ENCODE results near the gene LCP2. TPM values are rescaled to one million over a fixed set of nuclear protein-coding genes. Genes with fewer than 3 reads are reported as not detected.

The LCP2 gene
- total and polyA plus RNA-seq, 10 of the 15 experiments (the other 5 are each of a cell fraction or from before 2014, with no cell fraction given): 8.0 to 50.5 (median 20.6) TPM

- SMC1A ChIA-PET (ENCODE audit: uncharacterized antibody, unreplicated experiment): interaction anchor here (0.7 to 2.3 kb wide), 10 partner anchors 9 to 56 kb away, joined by 3 to 35 read pairs (median 6); partner anchors contain the start of gene LCP2
- BruUV-seq (replicated peaks): no TSS peak
- Histone ChIP-seq H3K79me2 (ENCODE audit: control insufficient read depth, insufficient read depth, low read length) (no peaks in the 10 kb centered on the region), H2AFZ (ENCODE audit: control insufficient read depth, low read depth, low read length) (no peak overlapping the region), H3K4me1 (ENCODE audit: control insufficient read depth, insufficient read depth, low read length) (peaks cover 16% of the 10 kb centered on the region), H3K4me3 (no peak overlapping the region), H4K20me1 (ENCODE audit: control insufficient read depth, insufficient read depth) (no peaks in the 10 kb centered on the region), H3K4me2 (ENCODE audit: control insufficient read depth, insufficient read depth) (no peak overlapping the region), H3K36me3 (ENCODE audit: control insufficient read depth in 2 of 2, insufficient read depth in 2 of 2, low read length in 1 of 2) (peaks cover 4 to 5% of the 10 kb centered on the region in 2 experiments; a peak in 3 of 4 replicates), H3K9ac (ENCODE audit: control insufficient read depth, insufficient read depth, low read length) (no peak overlapping the region), H3K27me3 (replicated peaks in 1 of 2; ENCODE audit: control insufficient read depth in 2 of 2, insufficient read depth in 2 of 2, low read length in 1 of 2) (no peaks in the 10 kb centered on the region), H3K27ac (ENCODE audit: control insufficient read depth, insufficient read depth) (no peak overlapping the region), H3K9me3 (replicated peaks; ENCODE audit: control insufficient read depth, insufficient read depth, low read length) (peaks cover 11% of the 10 kb centered on the region; the same call in 2 of the 3 replicates)
- POLR2A ChIA-PET: interaction anchor here (1.2 to 2.7 kb wide), 3 partner anchors 10 to 45 kb away, joined by 3 to 16 read pairs (median 11); no protein-coding TSS in a partner anchor
- RAD21 ChIA-PET (ENCODE audit: unreplicated experiment): interaction anchor here (1.0 to 1.6 kb wide), 5 partner anchors 10 to 56 kb away, joined by 3 to 9 read pairs (median 4); no protein-coding TSS in a partner anchor
- intact Hi-C loops (cut with micrococcal nuclease; ENCODE audit: unreplicated experiment): no loop called here
- ATAC-seq (no peak), DNase-seq (ENCODE audit: low read depth, low spot score) (no peak), FAIRE-seq (no peak)
- CTCF ChIA-PET: interaction anchor here (0.9 to 2.4 kb wide), 12 partner anchors 9 to 127 kb away, joined by 3 to 13 read pairs (median 6); partner anchors contain the start of gene LCP2
- in situ Hi-C loops (cut with MboI): no loop called here
- no peak for TF ChIP-seq ETV6 (conservative IDR thresholded peaks at IDR 0.05 in 1 of 2, IDR thresholded peaks at IDR 0.05 in 1 of 2; ENCODE audit: borderline replicate concordance in 1 of 2, low read depth in 1 of 2)
- no peak for TF ChIP-seq PKNOX1 (IDR thresholded peaks at IDR 0.05)
- no peak for TF ChIP-seq HDGF (IDR thresholded peaks at IDR 0.05)
- no peak for TF ChIP-seq GABPA (IDR thresholded peaks at IDR 0.05; ENCODE audit: low read depth)
- no peak for TF ChIP-seq DPF2 (IDR thresholded peaks at IDR 0.05)
- WGBS (ENCODE audit: insufficient coverage, insufficient replicate concordance, low lambda C conversion rate, missing lambda C conversion rate): 100% methylated on average over 1 of the region's 1 CpG
Observed at GRCh38 chr5:170283296-170283695, 14.3 kb downstream of the LCP2 start.
